OCI-LY7 (cell line): Measurements from ENCODE around the gene PABPN1L.

Experiments used
- CTCF ChIP-seq: fragments of 200-600 bp; sonication (generic); conservative IDR thresholded peaks from 2 replicates; pipeline ENCODE4 v1.5.1; 2014; ENCODE audit warnings: mild to moderate bottlenecking, antibody characterized with exemption, low read length, moderate library complexity, mixed read lengths
- EZH2phosphoT487 ChIP-seq: fragments of 200-600 bp; sonication (generic); IDR thresholded peaks from 2 replicates; pipeline ENCODE4 v1.6.1; 2018; ENCODE audit warnings: low read depth, borderline replicate concordance, mild to moderate bottlenecking, mixed run types, antibody characterized with exemption, low read length, moderate library complexity, mixed read lengths

- TF ChIP-seq CTCF (no peak), EZH2phosphoT487 (no peak)
Measured at GRCh38 chr16:88871730-88872416, 5.4 kb upstream of the PABPN1L start.
